HPDE6-E6E7 (cell line): ENCODE measurements around the gene TMEM270.

Experiments used
- DNase-seq: peaks from one replicate; pipeline ENCODE4 v3.0.0; 2011; ENCODE audit warnings: missing footprints; ENCODE audit errors: extremely low spot score

The TMEM270 gene

GRCh38 chr7:73887762-73888161 is 26.8 kb downstream of the TMEM270 start:
- DNase-seq = no peak

DNA sequence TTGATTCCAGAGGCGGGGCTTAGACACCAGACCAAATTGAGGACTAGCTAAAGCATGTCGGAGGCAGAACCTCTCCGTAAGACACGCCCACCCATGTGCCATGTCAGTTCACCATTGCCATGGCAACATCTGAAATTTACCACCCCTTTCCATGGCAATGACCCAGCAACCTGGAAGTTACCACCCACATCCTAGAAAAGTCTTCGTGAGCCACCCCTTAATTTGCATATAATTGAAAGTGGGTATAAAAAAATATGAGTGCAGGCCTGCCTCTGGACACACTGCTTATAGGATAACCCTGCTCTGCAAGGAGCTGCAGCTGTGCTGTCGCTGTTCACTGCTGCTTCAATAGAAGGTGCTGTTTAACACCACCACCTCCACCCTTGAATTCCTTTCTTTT is 28.0 kb downstream of the TMEM270 start:
- DNase-seq = no peak

GRCh38 chr7:73890555-73891147 is 29.7 kb downstream of the TMEM270 start:
- no peak for DNase-seq

GRCh38 chr7:73891178-73891885 is 30.4 kb downstream of the TMEM270 start:
- DNase-seq = no peak

GRCh38 chr7:73892003-73892999 is 31.3 kb downstream of the TMEM270 start:
- no peak for DNase-seq

- DNase-seq = no peak
These were observed 32.6 kb downstream of the TMEM270 start for GRCh38 chr7:73893342-73894101.

- no peak for DNase-seq
These were observed 33.2 kb downstream of the TMEM270 start for GRCh38 chr7:73894166-73894565.

- DNase-seq = no peak
These were observed 34.0 kb downstream of the TMEM270 start for GRCh38 chr7:73894733-73895551.

DNA sequence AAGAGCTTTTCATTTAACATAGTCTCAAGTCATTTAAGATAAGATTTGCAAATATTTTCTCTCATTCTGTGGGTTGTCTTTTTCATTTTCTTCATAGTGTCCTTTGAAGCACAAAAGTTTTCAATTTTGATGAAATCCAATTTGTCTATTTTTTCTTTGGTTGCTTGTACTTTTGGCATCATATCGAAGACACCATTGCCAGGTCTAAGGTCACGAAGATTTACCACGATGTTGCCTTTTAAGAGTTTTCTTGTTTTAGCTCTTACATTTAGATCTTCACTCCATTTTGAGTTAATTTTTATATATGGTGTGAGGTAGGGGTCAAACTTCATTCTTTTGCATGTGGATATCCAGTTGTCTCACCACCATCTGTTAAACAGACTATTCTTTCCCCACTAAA is 34.7 kb downstream of the TMEM270 start:
- DNase-seq = no peak

DNA sequence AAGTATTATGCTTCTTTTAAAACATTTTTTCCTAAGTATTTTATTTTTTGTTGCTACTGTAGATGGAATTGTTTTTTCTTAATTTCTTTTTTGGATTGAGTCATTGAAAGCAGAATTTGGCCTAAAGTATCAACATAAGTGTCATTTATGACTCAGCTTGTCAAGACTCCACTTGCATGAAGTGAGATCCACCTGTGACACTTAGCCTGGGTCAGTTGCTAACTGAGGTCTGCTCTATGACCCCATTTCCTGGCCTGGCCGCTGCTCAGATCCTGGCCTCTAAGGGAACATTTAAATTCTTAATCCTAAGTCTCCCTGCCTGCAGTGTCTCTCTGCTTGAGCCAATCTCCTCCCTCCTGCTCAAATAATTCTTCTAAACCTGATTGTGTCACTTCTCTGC is 35.5 kb downstream of the TMEM270 start:
- DNase-seq = peak; percentile 40

GRCh38 chr7:73899731-73900142 is 38.8 kb downstream of the TMEM270 start:
- DNase-seq = no peak

GRCh38 chr7:73900286-73900685 is 39.3 kb downstream of the TMEM270 start:
- DNase-seq = no peak

DNA sequence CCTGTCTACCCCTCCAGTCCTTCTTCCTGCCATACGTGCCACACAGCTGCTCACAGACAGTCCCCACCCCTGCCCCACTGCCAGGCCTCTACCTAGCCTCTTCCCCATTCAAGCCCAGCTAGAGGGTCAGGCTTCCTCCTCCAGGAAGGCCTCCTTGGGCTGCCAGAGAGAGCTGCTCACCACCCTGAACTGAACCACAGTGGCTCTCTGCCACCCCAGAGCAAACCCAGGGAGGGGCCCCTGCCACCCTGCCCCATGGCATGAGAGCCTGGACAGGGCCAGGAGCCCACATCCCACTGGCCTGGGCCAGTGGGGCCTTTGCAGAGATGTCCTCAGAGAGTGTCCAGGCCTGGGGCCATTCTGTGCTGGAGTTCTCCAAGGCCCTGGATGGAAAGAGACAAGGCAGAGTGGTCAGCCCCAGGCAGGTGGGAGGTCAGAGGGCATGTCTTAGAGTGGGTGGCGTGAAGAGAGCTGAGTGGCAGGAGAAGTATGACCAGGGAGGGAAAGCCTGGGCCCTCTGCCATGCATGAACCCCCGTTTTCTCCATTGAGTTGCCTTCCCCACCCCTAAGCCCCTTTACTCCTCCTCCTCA is 40.4 kb downstream of the TMEM270 start:
- no peak for DNase-seq

DNA sequence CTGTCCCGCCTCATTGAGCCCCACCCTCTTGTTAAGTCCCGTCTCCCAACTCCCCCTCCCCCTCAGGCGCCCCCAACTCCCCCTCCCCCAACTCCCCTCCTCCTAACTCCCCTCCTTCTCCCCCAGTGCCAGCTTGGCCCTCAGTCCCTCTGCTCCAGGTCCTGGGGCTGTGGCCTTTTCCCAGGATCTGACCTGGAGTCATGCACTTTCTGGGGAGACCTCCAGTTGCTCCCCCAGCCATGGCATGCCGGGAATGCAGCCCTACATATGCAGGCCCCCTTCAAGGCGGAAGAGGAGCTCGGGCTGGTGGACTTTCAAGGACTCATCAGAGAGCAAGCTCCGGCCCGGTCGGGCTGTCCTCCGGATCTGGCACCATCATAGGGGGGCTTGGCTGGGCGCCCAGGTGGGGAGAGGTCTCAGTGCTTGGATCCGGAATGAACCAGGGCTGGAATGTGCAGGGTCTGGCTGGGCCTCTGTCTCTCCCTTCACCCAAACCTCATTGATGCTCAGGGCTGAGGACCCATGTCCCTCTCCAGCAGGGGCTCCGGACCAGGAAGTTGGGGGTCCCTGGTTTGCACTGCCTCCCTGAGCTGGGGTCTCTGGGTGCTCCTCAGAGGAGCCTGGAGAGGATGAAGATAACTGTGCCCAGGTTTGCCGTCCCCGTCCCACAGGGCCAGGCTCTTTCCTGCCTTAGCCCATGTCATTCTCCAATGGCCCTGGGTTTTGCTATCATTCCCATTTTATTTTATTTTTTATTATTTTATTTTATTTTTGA is 41.1 kb downstream of the TMEM270 start:
- DNase-seq = no peak

DNA sequence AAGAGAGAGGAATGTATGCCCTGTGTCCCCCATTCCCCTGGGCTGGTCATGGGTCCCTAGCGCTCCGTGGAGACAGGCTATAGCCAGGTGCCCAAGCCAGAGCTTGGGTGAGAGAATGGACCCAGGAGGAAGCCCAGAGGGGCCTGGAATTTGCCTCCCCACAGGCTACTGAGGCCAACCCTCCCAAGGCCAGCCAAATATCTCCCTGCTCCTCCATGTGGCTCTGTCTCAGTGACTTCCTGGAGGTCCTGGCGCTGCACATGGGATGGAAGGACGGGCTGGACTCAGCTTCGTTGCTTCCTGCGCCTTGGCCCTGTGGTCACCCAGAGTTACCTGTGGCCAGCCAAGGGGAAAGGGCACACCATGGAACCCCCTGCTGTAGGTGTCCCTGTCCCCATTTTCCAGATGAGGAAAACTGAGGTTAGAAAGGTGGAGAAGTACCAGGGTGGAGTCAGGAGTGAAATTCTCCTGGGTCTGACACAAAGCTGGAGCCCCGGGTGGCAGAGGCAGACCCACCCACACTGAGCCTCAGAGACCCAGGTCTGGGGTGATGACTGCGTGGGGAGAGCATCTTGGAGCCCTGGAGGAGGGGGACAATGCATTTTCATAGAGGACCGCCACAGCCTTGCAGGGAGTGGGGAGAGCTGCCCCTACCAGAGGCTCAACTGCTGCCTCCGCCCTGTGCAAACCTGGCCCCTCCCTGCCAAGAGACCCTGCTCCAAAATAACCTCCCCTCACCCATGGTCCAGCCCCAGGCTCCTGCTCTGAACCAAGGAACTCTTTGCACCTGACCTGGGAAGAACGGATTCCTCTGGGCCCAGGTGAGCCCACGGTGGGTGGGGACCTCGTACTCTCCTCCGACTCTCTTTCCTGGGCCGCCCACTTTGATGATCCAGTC is 42.6 kb downstream of the TMEM270 start:
- DNase-seq = no peak

DNA sequence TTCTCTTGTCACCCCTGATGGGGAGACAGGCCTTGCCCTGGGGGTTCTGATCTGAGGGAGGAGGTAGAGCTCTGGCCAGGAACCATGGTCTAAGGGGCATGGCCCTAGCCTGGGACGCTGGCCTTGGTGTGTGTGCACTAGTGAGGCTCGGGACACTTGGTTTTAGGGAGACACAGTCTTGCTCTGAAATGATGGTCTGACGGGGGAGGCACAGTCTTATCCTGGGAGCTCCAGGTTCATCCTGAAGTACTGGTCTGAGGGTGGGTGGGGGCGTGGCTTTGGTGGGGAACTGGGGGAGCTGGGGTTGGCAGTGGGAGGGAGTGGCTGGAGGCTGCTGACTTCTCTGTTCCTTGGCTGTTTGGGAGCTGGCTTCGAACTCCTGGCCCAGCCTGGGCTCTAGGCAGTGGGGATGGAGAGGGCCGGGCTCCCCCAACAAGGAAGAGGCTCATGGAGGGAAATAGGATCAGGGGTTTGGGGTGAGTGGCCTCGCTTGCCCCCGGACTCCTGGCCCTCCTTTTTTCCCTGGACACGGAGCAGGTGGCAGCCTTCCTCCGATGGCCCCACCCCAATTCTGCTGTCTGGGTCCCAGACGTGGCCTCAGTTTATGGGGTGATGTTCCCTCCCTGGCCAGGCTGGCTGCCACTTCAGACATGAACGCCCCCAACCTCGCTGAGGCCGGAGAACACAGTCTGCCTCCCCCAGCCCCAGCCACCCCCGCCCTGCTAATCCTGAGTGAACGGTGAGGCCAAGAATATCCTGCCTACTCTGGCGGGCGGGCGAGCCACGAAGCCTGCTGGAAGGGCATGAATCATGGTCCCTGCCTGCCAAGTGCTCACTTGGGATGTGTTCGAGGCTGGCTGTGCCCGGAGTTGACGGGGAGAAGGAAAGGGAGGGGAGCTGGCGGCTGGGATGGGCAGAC is 43.5 kb downstream of the TMEM270 start:
- DNase-seq = no peak

- DNase-seq = no peak
These were observed 44.4 kb downstream of the TMEM270 start for GRCh38 chr7:73905360-73905759.

GRCh38 chr7:73906874-73907273 is 45.9 kb downstream of the TMEM270 start:
- no peak for DNase-seq
